GM19328 (cell line): ENCODE data around the gene DYNLRB2.
A peak's percentile ranks its signal among the peaks of the same experiment; 100 is the strongest.

Source experiments
- ATAC-seq: cut with Tn5 transposase; IDR thresholded peaks from one replicate; pipeline ENCODE4 v1.9.1; 2021; ENCODE audit warnings: mild to moderate bottlenecking, moderate library complexity; ENCODE audit not compliant: unreplicated experiment

DYNLRB2 gene

DNA sequence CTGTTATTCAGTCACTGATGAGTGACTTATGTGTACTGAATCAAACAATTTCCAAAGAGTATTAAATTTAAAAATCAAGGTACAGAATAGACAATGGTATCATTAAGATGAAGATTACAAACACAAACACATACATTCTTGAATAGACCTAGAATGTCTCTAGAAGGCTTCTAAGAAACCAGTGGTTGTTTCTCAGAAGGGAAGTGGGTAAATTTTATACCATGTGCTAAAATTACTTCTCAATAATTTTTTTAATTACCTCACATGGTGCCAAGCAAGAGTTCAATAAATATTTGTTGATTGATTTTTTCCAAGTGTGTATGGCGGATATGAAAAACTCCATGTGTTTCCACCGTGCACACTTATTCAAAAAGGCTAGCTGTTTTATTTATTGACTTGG, 6.4 kb downstream of the DYNLRB2 start:
- ATAC-seq = no peak

DNA sequence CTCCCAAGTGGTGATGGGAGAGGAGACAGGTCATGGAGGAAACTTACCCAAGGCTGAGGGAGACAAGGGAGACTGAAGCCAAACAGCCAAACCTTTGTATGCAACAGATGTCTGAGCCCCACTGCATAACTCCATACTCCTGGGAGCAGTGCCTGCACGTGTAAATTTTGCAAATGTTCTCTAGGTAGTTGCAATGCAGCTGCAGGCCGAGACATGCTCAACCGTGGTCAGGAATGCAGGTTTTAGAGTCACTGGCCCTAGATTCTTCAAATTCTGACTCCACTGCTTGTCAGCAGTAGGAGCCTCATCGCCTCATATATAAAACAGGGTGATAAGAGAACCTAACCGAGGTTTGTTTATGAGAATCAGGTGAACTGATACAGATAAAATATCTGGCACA, 11.5 kb downstream of the DYNLRB2 start:
- no peak for ATAC-seq

DNA sequence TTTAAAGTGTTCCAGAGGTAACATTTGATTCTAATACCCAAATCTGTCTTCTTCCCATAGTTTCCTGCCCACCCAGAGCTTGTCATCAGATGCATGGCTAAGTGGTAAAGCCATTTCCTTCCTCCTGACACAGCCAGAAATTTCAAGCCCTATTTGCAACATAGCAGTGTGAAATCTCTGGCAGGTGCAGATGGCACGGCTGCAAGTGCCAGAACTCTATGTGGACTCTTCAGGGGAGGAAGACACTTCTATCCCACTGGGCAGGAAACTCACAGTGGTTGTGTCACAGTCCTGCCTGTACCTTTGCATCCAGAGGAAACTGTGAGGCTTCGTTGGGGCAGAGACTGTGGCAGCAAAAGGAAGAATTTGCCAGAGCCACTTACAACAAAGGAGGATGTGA, 13.2 kb downstream of the DYNLRB2 start:
- no peak for ATAC-seq

DNA sequence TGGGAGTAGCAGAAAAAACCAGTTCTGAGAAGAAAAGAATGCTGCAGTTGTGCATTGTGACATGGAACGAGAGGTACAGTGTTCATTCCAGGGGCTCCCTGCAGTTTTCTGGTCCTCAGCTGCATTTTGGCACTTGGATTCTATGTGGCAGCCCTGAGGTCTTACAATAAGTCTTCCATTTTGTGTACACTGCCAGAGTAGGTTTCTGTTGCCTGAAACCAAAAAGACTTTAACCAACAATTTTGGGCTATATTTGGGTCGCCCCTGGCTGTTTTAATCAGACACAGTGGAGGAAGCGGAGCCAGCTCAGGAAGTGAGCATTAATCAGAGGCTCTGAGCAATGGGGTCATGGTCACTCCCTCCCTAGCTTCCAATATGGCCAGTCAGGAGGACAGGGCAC, 15.7 kb downstream of the DYNLRB2 start:
- ATAC-seq = no peak

DNA sequence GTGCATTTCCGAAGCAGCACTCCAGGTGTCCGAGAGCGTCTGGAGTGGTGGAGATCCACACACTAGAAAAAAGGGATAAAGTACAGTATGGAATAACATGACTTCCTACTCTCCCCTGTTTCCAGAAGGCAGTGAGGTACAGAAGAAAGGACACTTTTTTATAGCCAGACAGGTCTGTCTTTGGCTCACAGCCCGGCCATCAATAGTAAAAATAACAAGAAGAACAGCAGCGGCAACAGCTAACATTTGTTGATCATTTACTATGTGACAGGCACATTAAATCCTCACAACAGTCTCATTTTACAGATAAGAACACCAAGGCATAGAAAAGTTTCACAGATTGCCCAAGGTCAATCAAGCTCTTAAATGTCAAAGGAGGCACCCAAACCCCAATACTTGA, 16.2 kb downstream of the DYNLRB2 start:
- no peak for ATAC-seq

DNA sequence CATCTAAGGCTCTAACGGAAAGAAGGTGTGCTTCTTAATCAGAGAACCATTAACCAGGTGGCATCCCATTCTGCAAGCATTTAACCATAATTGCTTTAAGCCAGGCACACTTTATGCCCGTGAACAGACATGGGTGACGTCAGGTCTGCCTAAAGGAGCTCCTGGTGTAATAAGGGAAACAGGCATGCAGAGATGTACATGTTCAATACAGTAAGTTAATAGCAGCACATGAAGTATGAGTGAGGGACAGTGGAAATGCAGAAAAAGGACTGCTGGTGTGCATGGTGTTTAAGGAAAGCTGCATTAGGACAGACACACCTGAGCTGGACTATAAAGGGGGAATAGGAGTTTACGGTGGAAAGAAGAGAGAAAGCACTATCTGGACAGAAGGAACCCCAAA, 18.6 kb downstream of the DYNLRB2 start:
- no peak for ATAC-seq

DNA sequence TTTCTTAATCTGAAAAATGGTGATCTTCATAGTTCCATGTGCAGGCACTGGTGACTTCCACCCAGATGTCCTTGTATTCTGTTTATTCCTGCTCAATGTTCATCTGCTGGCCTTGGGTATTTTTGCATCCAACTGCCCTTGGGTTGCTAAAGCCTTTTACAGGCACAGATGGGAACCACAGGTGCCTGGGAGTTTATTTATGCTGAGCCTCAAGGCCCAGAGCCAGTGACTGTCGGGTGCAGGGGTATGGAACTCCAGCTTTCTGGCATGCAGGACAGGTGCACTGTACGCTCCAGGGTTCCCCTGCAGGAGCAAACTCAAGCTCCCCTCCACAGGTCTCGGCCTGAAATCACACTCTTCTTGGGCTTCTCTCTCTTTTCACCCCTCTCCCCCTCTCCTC, 22.3 kb downstream of the DYNLRB2 start:
- ATAC-seq = no peak

DNA sequence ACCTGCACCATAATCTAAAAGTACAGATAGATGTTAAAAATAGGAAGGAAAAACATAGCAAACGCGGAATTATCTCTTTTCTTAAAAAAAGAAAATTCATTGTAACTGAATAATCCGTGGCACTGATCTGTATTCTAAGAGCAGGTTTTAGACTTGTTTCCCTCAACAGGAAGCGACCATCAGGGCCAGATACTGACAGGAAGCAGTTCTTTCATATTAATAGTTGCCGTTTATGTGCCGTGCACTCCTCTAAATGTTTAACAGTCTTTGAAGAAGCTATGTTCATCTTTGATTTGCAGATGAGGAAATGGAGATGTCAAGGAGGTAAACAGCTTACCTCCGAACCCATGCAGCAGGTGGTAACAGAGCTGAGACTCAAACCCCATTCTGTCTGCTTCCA, 23.6 kb downstream of the DYNLRB2 start:
- ATAC-seq = no peak

DNA sequence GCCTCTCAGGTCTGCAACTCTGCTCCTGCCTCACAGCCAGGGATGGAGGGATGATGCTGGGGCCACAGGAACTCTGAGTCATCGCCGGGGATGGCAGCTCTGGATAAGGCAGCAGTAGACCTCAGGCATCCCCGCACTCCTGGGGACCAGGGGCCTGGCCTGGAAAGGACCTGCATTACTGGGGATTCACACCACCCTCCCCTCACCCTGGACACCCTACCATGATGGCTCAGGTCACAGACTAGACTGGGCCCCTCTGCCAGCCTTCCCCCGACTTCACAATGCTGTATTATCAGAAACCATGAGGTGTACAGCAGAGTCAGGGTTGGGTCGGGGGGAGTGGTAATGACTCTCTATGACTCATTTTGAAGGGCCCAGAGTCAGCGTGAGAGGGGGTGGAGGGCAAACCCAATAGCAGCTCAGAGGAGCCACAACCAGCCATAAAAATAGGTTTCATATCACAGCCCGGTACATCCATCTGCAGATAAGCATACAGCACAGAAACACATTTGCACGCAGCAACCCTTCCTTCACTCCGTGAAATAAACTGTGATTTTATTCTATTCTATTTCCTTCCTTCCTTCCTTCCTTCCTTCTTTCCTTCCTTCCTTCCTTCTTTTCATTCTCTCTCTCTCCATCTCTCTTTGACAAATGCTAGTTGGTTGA, 28.8 kb downstream of the DYNLRB2 start:
- no peak for ATAC-seq

DNA sequence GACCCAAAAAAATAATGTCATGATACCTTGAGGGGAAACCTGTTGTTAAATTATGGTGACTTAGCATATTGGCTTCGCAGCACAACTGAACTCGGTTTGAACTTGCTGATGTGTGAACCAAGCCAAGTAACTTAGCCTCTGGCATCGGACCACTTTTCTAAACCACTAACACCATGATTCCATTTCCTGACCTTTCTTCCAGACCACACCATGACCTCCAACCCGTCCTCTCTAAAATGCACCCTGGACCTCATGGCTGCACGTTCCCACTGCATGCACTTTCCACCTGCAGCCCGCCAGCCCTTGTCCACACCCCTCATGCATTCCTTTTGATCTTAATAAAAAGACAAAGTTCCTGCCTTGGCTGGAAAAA, 29.3 kb downstream of the DYNLRB2 start:
- no peak for ATAC-seq

DNA sequence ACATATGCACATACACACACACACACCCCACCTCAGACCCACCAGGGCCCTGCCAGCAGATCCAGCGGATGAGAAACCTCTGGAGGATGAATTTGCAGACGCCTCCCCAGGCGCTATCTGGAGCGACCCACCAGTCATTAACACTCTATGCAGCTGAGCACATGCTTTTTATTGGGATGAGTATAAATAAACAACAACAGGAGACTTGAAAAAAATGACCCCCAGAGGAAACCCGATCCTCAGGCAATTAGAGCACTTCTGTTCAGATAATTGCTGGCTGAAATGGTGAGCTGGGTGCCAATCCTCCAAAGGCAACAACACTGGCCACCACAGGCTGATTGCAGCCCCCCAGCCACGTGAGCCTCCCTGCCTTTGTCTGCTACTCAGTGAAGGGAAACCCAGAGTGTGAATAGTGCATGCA, 32.9 kb downstream of the DYNLRB2 start:
- no peak for ATAC-seq

DNA sequence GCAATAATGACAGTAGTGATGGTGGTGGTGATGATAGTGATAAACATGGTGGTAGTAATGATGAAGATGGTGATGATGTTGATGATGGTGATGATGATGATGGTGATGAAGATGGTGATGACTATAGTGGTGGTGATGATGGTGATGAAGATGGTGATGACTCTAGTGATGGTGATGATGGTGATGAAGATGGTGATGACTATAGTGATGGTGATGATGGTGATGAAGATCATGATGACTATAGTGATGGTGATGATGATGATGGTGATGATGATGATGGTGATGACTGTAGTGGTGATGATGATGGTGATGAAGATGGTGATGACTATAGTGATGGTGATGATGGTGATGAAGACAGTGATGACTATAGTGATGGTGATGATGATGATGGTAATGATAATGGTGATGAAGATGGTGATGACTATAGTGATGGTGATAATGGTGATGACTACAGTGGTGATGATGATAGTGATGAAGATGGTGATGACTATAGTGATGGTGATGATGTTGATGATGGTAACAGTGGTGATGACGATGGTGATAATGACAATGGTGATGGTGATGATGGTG, 35.6 kb downstream of the DYNLRB2 start:
- no peak for ATAC-seq

DNA sequence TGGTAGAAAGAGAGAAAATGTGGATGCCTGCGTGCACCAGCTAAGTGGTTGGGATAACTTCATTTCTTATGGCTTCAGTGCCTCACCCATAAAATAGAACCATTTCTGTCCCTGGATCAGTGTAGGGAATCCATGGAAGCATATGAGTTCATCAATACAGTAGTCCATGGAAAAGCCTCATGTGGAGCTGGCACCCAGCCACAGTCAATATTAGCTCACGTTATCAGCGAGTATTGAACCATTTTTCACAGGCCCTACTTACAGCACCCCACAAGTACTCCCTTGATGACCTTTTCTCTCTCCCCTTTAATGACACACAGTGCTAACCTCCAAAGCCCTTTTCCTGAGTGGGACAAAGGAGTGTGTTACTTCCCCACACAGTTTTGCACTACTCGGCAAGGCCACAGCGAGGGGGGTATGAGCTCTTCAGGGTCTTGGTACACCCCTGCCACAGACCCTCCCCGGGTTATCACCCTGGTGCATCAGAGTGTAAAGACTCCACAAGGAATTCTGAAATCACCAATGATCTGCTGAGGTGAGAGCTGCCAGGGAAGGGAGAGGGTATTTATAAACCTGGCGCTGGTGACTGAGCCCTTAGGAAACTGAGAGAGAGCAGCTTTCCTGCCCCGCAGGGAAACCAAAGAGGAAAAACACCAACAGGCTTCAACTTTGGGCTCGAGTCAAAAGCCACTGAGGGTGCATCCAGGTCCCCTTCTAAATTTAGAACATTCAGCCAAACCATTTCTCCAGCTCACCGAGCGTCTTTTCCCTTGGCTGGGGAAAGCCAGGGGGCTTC, 36.9 kb downstream of the DYNLRB2 start:
- ATAC-seq = no peak

DNA sequence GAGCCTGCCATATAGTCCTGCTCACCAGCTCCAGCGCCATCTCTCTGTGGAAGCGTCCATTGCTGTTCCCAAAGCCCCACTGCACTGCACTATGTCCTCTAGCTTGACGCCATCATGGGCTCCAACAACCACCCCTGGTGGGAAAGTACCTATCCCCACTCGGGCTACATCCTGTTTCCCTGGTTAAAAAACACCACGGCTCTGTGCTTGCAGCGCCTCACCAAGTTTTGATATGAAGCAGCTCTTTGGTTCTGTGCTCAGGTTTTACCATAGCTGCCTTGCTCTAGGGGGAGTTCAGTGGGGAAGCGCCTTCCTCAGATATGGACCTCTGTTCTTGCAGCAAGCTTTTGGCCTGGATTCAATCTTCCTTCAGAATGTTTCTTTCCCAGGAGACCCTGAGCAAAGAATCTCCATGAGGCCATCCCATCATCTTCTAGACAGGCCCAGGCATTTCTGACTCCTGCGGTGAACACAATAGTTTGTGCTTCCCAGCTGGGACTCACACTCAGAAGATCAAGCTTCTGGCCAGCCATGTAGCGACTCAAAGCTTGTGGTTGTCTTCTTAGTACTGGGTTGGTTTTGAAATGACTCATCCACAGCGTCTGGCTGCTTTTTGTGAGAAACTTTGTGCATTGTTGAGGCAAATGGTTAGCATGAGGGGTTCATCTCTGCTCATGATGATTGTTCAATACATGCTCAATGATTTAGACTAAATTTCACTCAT, 39.5 kb downstream of the DYNLRB2 start:
- peak; percentile 80 for ATAC-seq

DNA sequence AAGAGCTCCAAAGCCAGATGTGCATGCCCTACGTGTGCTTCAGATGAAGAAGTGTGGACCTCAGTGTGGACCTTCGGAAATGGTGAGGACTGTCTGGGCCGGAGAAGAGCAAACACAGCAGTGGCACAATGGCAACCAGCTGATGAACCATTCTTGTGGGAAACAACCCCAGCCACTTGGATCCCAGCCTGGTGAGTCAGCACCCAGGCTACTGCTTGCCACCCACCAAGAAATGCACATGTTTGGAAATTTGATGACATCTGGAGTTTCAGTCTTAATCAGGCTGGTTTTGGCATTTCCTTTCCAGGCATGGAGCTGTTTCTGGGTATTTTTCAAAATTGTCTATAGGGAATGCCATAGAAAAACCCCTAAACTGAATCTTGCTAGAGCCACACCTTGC, 42.7 kb downstream of the DYNLRB2 start:
- ATAC-seq = no peak

DNA sequence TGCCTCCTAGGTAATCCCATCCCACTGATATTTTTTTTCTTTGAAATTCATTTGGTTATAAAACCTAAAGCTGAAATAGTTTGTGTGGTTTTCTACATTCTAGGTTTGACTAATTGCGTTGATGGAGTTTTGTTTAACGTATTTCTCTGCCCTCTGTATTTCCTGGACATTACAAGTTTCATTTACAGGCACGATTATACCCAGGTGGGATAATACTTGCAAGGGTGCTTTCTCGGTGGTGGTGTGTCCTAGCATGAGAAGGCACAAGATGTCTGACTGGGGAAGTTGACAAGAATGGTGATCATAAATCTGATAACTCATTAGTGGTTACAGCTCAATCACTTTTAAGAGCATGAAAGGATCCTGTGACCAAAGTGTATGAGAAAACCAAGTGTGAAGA, 45.0 kb downstream of the DYNLRB2 start:
- no peak for ATAC-seq

DNA sequence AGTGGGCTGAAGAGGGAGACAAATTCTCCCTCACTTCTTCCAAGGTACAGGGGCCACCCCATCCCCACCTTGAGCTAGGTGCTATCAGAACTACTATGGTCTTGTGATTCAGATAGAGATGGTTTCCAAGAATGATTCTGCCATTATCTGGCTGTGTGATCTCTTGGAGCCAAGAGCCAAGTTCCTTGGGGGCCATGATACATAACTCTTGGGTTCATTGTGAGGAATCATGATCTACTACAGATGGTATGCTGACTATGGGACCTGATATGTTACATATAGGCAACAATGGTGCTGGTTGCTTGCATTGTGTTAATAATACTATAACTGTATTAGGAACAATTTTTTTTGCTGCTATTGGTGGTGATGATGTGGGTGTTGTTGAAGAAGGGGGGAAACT, 45.7 kb downstream of the DYNLRB2 start:
- ATAC-seq = no peak

DNA sequence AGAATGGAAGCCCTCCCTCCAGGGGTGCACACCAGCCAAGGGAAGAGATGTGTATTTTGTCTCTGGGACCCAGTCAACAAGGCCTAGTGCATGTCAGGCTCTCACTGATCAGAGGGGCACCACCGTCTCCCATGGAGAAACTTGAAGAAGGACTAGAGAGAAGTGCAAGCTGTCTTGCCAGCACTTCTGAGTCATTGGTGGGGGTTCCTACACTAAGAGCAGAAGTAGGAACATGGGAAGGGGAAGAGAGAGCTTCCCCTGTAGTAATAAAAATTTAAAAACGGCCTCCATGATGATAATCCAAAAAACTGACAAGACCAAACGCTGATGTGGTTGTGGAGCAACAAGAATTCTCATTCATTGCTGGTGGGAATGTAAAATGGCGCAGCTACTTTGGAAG, 46.3 kb downstream of the DYNLRB2 start:
- ATAC-seq = no peak

DNA sequence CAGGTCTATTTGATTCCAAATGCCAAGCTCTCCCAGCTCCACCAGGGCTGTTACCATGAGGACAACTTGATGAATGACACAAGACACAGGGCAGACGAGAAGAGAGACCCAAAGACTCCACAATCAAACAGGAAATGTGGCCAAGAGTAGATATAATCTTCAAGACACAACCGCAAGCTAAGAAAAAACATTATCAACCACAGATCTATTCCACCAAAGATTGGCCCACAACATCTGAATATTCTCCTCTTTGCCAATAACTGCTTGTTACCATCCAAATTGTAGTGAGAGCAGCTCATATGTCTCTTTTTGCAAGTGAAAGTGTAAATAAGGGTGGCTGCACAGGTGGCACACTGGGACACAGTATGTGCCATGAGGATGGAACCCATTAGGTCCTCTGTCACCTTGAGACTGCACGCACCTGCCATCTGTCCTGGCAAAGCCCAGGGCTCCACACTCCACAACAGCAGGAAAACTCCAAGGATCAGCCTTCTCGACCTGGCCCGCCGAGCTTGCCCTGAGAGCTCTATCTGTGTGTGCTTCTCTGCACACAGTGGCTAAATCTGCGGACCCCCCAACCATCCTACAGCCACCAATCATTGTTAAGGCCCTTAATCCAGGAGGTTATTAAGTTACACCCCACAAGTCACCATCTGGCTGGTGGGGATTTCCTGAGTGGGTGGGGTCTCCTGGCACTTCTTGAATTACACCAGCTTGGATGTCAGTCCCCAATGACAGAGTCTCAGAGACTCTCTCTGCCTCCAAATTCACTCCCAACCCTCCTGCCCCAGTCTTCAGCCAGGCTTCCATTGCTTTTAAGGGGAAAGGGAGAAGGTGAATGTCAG, 50.5 kb downstream of the DYNLRB2 start:
- ATAC-seq = no peak

DNA sequence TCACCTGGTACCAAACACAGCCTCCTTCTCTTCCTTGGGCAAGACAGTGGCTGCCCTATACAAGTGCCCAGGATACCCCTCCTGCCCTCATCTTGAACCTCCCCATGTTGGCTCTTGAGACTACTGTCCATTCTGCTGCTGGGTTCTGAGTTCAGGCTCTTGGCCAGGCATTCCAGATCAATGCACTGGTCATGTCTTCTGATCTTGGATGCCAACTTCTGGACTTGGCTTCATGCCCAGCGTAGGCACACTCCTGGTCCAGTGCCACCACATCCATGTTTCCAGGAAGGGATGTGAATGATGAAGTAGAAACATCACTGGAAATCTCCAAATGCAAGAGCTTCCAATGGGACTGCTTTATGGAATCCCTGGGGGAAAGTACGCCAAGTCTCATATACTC, 51.5 kb downstream of the DYNLRB2 start:
- no peak for ATAC-seq

DNA sequence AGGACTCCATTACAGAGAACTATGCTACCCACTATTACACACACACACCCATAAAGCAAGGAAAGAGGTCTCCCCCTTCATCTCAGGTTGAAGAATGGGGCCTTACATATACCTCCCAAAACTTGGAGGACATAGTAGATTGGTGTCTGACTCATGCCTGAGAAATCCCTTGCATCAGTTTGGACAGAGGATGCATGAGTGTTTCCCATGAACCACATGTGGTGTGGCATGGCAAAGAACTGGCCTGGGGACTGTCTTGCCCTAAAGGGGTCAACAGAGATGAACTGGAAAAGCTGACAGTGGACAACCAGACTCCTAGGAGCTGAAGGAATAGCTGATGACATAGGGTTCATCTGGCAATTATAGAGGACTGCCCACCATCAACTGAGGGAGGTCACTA, 54.0 kb downstream of the DYNLRB2 start:
- no peak for ATAC-seq
